IPS-18a (cell line): Measurements from ENCODE around the gene CD53.
"Not testable (repeated sequence)": the region's sequence is repeated elsewhere in the genome, so short reads cannot be mapped to it uniquely, and the experiment has no call there.

Experiments used
- H3K27ac ChIP-seq: one replicate; pipeline ENCODE4 v1.5.1; 2013; ENCODE audit warnings: low read length
- H3K27me3 ChIP-seq: one replicate; pipeline ENCODE4 v1.6.1; 2013; ENCODE audit warnings: mild to moderate bottlenecking, low read length; ENCODE audit not compliant: control insufficient read depth, insufficient read depth
- H3K36me3 ChIP-seq: one replicate; pipeline ENCODE4 v1.6.1; 2013; ENCODE audit warnings: low read depth, low read length; ENCODE audit not compliant: control insufficient read depth
- H3K4me1 ChIP-seq: one replicate; pipeline ENCODE4 v1.6.1; 2013; ENCODE audit warnings: low read depth, low read length; ENCODE audit not compliant: control insufficient read depth
- H3K4me3 ChIP-seq: one replicate; pipeline ENCODE4 v1.5.1; 2013; ENCODE audit warnings: low read length
- H3K9ac ChIP-seq: one replicate; pipeline ENCODE4 v1.6.1; 2013; ENCODE audit warnings: mild to moderate bottlenecking, low read length, moderate library complexity
- H3K9me3 ChIP-seq: one replicate; pipeline ENCODE4 v1.6.1; 2013; ENCODE audit warnings: low read depth, low read length; ENCODE audit not compliant: control insufficient read depth

CD53 gene

DNA sequence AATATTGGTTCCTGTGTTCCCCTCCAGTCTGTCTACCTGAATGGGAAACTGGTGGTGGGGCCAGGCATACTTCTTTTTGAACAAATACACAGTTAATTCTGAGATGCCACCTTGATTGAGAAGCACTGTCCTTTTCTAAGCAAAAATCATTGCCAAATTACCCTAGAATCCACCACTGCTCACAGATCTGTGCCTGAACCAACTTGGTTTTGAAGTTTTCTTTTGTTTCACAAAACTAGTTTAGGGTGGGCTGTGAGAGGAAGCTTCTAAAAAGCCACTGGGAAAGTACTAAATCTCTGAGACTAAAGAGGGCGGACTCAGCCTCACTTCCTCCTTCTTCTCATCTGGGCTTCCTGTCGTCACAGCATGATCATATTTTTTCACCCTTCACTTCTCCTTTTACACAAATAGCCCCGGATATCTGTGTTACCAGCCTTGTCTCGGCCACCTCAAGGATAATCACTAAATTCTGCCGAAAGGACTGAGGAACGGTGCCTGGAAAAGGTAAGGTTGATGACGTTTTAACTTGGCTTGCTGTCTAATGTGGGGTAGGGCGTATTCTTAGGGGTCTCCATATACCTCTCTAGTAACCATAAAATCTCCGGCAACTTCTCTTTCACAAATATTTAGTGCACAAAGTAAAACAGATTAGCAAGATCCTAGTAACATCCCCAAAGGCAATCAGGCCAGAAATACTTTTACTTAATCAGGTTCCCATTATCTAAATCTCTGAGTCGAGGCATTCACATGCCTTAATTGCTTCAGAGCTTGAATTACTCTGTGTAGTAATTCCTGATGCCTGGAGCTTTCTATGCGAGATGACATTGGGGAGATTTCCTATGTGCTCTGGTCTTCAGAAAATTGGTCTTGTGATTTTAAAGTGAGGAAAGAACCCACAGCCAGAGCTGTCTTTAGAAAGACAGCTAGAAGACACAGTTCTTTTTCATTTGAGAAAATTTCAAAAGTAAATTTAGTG is at the start of gene CD53:
TSS of gene CD53 (plus strand) at position 404 of the 976 bp plus-strand sequence. CDS start 18,261 bp downstream, outside the sequence.
- no peak within 1 kb of the TSS for H3K9ac ChIP-seq
- no peak within 1 kb of the TSS for H3K27ac ChIP-seq
- no peak within 1 kb of the TSS for H3K4me3 ChIP-seq
- H3K27me3 ChIP-seq: no peaks in the 10 kb centered on the region
- H3K9me3 ChIP-seq: no peaks in the 10 kb centered on the region
- H3K4me1 ChIP-seq: no peaks in the 10 kb centered on the region
- H3K36me3 ChIP-seq: no peaks in the 10 kb centered on the region

- Histone ChIP-seq H3K9ac (no peak overlapping the region), H3K36me3 (no peaks in the 10 kb centered on the region), H3K27me3 (no peaks in the 10 kb centered on the region), H3K4me1 (no peaks in the 10 kb centered on the region), H3K9me3 (no peaks in the 10 kb centered on the region), H3K4me3 (no peak overlapping the region), H3K27ac (no peak overlapping the region)
These were observed 48.8 kb upstream of the CD53 start for GRCh38 chr1:110824192-110824591.

DNA sequence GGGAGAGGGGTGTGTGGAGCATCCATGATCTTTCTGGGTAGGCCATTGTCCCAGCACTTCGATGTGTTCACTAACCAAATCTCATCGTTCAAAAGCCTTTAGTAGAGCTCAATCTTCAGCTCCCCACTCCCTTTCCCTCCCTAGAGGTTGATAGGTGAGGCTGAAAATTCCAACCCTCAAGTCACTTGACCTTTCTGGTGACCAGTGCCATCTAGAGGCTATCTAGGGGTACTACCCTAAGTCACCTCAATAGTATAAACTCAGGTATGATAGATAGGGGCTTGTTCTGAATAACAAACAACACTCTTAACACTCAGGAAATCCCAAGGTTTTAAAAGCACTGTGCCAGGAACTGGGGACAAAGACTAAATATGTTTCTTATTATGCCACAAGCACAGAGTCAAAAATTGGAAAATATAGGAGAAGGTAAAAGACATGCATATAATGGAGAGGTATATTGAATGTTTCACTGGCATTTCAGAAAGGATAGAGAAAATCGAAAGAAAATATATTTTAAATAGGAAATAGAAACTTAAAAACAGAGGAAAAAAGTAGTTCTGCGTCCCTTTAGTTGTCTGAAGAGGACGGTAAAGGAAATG is 42.9 kb upstream of the CD53 start:
- Histone ChIP-seq H3K4me3 (no peak overlapping the region), H3K9me3 (no peaks in the 10 kb centered on the region), H3K36me3 (no peaks in the 10 kb centered on the region), H3K9ac (no peak overlapping the region), H3K27me3 (no peaks in the 10 kb centered on the region), H3K4me1 (no peaks in the 10 kb centered on the region), H3K27ac (no peak overlapping the region)

- H3K27ac ChIP-seq, H3K36me3 ChIP-seq, H3K9ac ChIP-seq, H3K4me1 ChIP-seq, H3K9me3 ChIP-seq, H3K27me3 ChIP-seq, H3K4me3 ChIP-seq: not testable (repeated sequence)
These were observed 39.2 kb upstream of the CD53 start for GRCh38 chr1:110833779-110834178.

DNA sequence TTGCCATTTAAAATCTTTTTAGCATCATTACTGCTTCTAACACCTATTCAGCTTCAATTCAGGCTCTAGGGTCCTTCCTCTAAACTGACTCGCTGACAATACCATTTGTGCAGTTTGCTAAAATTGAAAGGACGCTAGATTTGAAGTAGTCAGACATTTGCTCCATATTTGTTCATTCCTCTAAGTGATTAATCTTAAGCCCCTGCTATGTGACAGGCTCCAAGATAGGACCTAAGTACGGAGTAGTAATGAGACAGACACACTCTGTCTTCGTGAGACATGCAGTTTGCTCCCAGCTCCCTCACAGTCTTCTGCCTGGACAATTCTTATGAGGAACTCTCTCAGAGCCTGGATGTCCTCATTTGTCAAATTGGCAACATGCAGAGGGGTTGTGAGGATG is 26.1 kb upstream of the CD53 start:
- Histone ChIP-seq H3K4me1 (no peaks in the 10 kb centered on the region), H3K9ac (no peak overlapping the region), H3K27ac (no peak overlapping the region), H3K9me3 (no peaks in the 10 kb centered on the region), H3K36me3 (no peaks in the 10 kb centered on the region), H3K4me3 (no peak overlapping the region), H3K27me3 (no peaks in the 10 kb centered on the region)

- Histone ChIP-seq H3K4me1 (no peaks in the 10 kb centered on the region), H3K9ac (no peak overlapping the region), H3K27me3 (no peaks in the 10 kb centered on the region), H3K27ac (no peak overlapping the region), H3K36me3 (no peaks in the 10 kb centered on the region), H3K4me3 (no peak overlapping the region), H3K9me3 (no peaks in the 10 kb centered on the region)
These were observed 22.8 kb upstream of the CD53 start for GRCh38 chr1:110850145-110850544.

GRCh38 chr1:110850627-110851026 is 22.3 kb upstream of the CD53 start:
- Histone ChIP-seq H3K36me3 (no peaks in the 10 kb centered on the region), H3K9ac (no peak overlapping the region), H3K4me1 (no peaks in the 10 kb centered on the region), H3K4me3 (no peak overlapping the region), H3K9me3 (no peaks in the 10 kb centered on the region), H3K27me3 (no peaks in the 10 kb centered on the region), H3K27ac (no peak overlapping the region)

DNA sequence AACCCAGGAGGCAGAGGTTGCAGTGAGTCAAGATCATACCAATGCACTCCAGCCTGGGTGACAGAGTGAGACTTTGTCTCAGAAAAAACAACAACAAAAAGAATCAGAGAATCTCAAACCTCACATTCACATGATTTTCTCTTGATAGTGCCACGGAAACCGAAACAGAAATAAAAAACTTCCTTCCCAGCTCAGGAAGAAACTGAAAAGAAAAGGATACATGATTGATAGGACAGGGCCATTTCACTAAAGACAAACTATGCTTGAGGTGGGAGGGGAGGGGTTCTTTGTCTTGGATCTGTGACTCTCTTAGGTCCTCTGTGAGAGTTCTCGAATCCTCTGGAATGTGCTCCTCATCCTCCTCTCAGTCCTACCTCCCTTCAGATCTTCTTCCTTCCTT is 19.8 kb upstream of the CD53 start:
- no peaks in the 10 kb centered on the region for H3K27me3 ChIP-seq
- no peaks in the 10 kb centered on the region for H3K9me3 ChIP-seq
- no peak overlapping the region for H3K27ac ChIP-seq
- H3K9ac ChIP-seq: no peak overlapping the region
- no peak overlapping the region for H3K4me3 ChIP-seq
- no peaks in the 10 kb centered on the region for H3K36me3 ChIP-seq
- no peaks in the 10 kb centered on the region for H3K4me1 ChIP-seq

DNA sequence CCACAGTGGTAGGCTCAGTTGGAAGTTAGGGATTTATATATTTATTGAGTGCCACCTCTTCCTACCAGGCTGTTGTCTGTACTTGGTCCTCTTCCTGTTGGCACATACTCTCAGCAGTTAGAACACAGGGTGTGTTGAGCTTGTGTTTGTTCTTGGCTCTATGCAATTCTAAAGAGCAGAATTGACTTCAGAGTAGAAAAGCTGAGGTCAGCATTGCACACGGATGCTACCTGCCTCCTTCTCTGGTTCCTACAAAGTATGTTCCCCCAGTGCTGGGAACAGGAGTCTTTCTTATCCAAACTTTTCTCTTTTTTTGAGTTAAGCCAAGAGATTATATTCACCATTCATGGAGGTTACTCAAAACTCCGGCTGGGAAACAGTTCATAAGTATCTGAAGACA is 16.5 kb upstream of the CD53 start:
- H3K9me3 ChIP-seq: no peaks in the 10 kb centered on the region
- H3K4me3 ChIP-seq: no peak overlapping the region
- no peaks in the 10 kb centered on the region for H3K27me3 ChIP-seq
- no peaks in the 10 kb centered on the region for H3K4me1 ChIP-seq
- no peaks in the 10 kb centered on the region for H3K36me3 ChIP-seq
- H3K27ac ChIP-seq: no peak overlapping the region
- no peak overlapping the region for H3K9ac ChIP-seq

DNA sequence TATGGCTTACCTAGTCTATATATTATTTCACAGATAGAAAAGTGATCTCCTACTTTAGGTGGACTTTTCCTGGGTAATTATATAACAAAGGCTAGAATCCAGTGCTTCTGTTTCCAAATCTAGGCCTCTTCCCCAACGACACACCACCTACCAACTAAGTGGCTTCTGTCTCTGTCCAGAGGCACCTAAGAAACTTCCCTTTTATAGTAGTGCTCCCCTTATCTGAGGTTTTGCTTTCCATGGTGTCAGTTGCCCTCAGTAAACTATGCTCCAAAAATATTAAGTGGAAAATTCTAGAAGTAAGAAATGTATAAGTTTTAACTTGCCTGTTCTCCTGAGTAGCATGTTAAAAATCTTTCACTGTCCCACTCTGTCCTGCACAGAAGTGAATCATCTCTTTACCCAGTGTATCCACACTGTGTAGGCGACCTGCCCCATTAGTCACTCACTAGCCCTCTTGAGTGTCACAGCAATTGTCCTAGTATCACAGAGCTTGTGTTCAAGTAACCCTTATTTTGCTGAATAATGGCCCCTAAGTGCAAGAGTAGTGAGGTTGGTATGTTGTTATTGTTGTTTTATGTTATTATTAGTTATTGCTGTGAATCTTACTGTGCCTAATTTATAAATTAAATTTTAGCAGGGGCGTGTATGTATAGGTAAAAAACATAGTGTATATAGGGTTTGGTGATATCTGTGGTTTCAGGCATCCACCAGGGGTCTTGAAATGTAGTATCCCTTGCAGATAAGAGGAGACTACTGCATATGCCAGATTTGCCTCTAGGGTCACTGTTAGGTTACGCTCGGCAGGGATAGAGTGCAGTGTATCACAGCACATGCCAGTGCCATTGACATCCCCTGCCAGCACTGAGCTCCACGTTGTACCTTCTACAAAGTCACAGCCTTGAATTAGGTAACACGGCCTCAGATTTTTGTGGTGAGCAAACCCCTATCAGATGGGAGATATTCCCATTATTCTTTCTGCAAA is 14.7 kb upstream of the CD53 start:
- H3K4me1 ChIP-seq: no peaks in the 10 kb centered on the region
- H3K4me3 ChIP-seq: no peak overlapping the region
- H3K27ac ChIP-seq: no peak overlapping the region
- H3K27me3 ChIP-seq: no peaks in the 10 kb centered on the region
- no peaks in the 10 kb centered on the region for H3K9me3 ChIP-seq
- H3K9ac ChIP-seq: no peak overlapping the region
- no peaks in the 10 kb centered on the region for H3K36me3 ChIP-seq

DNA sequence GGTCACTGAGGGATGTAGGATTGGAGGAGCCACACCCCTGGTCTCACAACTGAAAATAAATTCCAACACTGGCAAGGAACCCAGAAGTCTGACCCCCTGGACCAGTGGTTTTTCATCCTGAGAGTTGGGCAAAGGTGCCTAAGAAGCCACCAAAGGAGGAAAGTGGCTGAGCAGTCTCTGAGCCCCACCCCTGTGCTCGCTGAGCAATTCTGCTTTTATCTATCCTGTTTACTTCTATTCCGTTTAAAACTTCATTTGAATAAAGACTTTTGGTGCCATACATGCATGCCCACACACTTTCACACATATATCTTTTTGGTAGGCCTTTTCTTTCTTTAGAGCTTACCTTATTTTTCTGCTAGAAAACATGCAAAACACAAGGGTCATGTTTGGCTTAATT is 13.9 kb upstream of the CD53 start:
- H3K36me3 ChIP-seq: no peaks in the 10 kb centered on the region
- no peak overlapping the region for H3K27ac ChIP-seq
- no peak overlapping the region for H3K4me3 ChIP-seq
- no peaks in the 10 kb centered on the region for H3K27me3 ChIP-seq
- no peak overlapping the region for H3K9ac ChIP-seq
- H3K4me1 ChIP-seq: no peaks in the 10 kb centered on the region
- H3K9me3 ChIP-seq: peaks cover 1% of the 10 kb centered on the region
